GM21526 (cell line): Measurements from ENCODE around the gene PNPLA7.
A peak's percentile ranks its signal among the peaks of the same experiment; 100 is the strongest.
"Not testable (repeated sequence)": the region's sequence is repeated elsewhere in the genome, so short reads cannot be mapped to it uniquely, and the experiment has no call there.

Experiments used
- ATAC-seq: cut with Tn5 transposase; IDR thresholded peaks from one replicate; pipeline ENCODE4 v1.9.1; 2021; ENCODE audit warnings: moderate library complexity; ENCODE audit not compliant: unreplicated experiment, low FRiP score

The PNPLA7 gene

DNA sequence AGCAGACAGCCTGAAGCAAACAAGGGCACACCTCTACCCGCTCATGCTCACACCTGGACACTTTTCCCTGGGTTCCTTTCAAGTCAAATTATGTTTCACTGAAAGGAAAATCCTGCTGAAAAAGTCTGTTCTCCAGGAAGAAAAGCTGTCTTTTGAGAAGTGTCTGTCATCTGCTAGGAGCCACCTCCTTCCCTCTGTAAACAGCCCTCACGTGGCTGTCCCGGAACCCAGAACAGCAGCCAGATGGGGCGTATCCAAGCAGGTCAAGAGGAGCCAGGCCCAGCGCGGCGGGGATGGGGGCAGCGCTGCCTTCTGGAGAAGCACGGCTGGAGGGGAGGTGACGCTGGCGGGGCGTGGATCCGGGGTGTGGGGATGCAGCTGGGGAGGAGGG lies at the start of gene PNPLA7:
Gene PNPLA7 (minus strand): TSS at position 172 of the 391 bp plus-strand sequence. CDS start 205 bp downstream, outside the sequence.
- ATAC-seq: no peak

DNA sequence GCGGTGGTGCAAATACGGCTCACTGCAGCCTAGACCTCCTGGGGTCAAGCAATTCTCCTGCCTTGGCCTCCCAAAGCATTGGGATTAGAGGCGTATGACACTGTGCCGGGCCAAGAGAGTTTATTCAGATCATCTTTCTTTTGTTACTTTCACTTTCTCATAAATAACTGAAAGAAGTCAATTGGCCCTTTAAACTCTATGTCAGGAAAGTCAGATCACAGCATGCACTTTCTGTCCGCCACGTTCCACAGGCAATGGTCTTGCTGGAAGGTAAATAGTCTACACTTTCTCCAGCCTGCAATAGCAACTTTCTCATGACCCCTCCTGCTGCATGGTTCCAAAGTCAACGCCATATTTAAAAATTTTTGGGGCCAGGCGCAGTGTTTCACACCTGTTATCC lies 48.7 kb upstream of the PNPLA7 start:
- no peak for ATAC-seq

DNA sequence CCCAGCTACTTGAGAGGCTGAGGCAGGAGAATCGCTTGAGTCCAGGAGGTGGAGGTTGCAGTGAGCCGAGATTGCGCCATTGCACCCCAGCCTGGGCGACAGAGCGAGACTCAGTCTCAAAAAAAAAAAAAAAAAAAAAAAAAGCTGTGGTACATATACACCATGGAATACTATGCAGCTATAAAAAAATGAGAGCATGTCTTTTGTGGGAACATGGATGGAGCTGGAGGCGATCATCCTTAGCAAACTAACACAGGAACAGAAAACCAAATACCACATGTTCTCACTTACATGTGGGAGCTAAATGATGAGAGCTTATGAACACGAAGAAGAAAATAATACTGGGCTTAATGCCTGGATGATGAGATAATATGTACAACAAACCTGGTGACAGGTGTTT lies 46.4 kb upstream of the PNPLA7 start:
- ATAC-seq: not testable (repeated sequence)

DNA sequence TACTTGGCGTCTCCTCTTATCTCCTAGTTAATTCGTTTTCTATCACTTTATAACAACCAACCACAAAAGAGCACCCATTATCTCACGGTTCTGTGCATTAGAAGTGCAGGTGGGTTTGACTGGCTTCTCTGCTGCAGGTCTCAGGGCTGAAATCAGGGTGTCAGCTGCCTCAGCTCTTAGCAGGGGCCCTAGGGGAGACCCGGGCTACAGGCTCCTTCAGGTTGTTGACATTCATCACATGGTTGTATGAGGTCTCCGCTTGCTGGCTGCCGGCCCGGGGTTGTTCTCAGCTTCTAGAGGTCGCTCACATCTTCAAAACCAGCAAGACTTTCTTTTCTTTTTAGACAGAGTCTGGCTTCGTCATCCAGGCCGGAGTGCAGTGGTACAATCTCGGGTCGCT lies 43.0 kb upstream of the PNPLA7 start:
- ATAC-seq: no peak

DNA sequence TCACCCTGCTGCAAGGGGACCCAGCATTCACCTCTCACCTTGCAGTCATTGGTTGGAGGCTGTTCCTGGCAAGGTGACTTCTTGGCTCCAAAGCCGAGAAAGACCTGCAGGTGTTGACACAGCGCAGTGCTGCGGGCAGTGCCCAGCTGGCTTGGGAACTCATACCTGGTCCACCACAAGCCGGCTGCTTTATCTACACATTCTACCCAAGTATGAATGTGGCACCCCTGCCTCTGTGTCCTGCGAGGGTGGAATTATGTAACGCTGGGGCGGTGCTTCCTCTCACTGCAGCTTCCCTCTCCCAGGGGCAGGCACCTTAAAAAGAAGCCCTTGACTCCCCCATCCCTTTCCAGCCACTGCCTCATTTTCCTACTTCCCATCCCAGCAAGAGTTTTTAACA lies 42.6 kb upstream of the PNPLA7 start:
- ATAC-seq: no peak

DNA sequence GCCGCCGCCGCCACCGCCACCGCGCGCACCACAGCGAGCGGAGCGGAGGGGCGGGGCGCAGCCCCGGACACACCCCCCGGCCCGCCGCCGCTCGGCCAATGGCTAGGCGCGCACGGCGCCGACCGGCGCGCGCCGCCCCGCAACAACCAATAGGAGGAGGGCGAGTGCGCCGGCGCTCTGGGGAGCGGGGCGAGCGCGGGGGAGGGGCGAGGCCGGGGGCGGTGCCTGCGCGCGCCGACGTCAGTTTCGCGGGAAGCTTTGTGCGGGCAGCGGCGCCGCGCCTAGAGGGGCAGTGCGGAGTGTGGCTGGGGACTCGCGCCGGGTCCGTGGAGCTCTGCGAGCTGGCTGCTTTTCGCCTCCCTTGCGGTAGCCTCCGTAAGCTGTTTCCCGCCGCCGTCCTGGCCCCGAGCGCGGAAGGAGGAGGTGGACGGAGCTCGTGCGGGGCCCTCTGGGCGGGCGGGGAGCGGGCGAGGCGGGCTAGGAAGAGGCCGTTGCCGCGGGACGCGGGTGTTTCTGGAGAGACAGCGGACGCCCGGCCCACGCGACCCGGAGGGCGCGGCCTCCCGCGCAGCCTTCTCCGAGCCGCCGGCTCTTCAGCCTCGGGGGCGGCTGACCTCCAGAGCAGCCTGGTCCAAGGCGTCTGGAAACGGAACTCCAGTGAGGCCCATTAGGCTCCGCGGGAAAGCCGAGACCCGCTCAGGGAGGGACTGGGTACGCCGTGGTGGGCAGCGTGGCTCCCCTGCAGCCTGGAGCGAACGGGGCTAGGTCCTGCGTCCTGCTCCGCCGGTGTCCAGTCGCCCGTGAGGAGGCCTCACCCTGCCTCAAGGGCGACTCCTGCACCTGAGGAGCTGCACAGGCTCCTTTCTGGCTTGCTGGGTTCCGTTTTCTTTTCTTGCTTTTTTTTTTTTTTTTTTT lies 40.5 kb upstream of the PNPLA7 start, which contains the start of gene ZMYND19:
Gene ZMYND19 (minus strand): TSS at position 44 of the 915 bp plus-strand sequence. CDS start 249 bp downstream, outside the sequence.
- peak; percentile 66 for ATAC-seq

DNA sequence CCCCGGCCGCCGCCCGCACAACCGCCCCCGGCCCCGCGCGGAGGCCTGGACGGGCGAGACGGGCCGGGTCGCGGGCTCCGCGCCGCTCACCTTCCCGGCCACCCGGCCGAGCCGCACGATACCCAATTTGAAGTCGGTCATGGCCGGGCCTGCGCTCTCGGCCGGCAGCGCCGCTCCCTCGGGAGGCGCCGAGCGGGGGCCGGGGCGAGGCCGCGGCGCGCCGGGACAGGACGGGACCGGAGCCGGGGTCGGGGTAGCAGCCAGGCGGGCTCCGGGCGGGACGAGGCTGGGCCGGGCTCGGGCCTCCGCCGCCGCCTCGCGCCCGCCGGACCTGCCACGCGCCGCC lies 39.9 kb upstream of the PNPLA7 start:
- ATAC-seq: no peak

DNA sequence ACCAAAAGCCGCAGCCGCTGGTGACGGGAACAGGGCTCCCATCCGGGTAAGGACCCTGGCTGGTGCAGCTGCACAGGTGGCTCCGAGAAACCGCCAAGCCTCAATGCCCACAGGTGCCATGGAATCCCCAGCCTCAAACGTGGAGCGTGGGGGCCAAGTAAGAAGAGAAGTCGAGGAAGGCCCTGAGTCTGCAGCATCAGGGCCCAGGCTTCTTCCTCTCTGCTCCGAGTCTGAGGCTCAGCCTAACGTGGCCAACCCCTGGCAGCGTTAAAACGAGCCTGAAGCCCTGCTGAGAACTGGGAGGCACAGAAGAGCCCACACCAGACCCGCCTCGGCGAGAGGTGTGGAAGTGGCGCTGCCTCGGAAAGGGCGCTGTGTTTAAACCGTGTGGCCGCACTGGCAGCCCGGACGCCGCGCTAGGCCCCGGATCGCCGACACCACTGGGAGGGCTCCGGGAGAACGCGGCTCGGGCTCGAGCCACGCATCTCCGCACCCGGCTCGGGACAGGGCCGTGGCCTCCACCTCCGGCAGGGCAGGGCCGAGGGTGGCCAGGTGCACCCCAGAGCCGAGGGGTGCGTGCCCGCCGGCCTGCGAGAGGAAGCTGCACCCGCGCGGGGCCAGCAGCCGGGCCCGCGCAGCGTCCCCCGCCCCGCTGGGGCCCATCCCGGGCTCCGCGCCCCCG lies 39.4 kb upstream of the PNPLA7 start:
- peak; percentile 15 for ATAC-seq

DNA sequence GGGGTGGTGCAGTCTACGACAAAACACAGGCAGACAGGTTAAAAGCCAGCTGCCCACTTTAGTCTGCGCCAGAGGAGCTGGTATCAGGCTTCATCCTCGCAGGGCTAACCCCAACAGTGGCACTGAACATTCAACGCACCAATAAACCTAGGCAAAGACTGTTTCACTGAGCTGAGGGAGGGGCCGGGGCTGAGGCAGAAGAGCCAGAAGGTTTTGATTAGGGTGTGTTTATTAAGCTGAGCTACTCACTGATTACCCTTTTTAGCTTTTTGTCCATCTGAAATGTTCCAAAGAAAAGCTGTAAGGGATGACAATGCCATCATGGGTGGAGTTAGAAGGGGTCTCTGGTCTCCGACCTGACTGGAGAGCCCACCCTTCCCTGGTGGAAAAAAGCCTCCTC lies 38.7 kb upstream of the PNPLA7 start:
- ATAC-seq: no peak

DNA sequence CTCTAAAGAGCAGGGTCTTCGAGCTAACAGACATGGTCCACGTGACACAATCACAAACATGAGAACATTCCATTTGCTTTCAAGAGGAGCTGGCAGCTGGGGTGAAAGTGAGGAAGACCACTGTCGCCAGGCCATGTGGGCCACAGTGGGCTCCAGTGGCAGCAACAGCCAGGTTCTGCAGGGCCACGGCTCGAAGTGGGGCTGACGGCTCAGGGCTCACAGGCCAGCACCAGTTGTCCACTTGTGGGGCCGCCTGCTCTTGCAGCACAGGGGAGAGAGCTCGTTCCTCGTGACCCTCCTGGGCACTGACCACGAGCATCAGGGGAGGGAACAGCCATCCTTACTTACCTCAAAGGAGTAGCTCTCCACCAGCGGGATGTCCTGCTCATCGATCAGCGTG lies 38.1 kb upstream of the PNPLA7 start:
- no peak for ATAC-seq

DNA sequence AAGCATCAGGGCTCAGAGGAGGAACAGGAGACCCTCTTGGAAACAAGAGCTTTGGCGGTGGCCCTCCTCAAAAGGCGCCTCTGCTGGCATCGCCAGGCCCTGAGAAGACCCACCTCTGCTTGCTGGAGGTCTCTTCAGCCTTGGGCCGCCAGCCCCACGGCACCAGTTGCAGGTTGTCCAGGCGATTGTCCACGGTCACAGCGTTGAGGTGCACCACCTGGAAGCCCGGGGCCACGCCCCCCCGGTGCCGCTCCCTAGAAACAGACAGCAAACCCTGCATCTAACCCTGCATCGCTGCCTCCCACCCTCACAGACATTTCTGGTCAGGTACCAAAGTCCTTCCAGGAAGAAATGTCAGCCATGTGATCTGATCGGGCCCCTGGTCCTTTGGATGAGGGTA lies 36.7 kb upstream of the PNPLA7 start:
- ATAC-seq: no peak

DNA sequence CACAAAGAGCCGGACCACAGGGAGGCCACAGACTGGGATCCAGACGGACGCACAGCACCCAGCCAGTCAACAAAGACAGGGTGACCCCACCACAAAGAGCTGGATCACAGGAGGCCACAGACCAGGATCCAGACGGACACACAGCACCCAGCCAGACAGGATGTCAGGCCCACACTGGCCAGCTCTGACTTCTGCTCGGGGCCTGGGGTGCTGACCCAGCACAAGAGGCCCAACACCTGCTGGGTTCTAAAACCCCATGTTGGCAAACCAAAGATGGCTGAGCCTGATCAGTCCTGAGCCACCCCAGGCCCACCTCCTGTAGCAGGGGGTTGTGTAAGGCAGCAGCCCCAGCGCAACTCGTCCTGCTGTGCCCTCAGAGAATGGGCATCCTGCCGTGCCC lies 33.8 kb upstream of the PNPLA7 start:
- ATAC-seq: no peak

DNA sequence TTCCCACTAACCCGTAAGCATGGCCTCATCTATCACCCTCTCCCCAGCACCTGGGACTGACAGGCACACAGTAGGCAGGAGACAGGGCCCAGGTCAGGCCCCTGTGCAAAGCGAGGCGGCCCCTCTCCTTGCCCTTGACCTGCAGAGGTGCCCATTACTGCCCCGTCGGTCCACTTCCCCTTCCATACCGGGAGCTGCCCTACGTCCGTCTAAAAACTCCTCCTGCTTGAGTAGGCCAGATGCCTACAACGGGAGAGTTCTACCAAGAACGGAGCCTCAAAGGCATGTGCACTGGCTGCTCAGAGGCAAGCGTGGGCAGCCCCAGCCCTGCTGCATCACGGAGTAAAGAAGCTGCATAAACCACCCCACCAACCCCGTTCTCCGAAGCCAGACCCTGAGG lies 33.1 kb upstream of the PNPLA7 start:
- no peak for ATAC-seq

DNA sequence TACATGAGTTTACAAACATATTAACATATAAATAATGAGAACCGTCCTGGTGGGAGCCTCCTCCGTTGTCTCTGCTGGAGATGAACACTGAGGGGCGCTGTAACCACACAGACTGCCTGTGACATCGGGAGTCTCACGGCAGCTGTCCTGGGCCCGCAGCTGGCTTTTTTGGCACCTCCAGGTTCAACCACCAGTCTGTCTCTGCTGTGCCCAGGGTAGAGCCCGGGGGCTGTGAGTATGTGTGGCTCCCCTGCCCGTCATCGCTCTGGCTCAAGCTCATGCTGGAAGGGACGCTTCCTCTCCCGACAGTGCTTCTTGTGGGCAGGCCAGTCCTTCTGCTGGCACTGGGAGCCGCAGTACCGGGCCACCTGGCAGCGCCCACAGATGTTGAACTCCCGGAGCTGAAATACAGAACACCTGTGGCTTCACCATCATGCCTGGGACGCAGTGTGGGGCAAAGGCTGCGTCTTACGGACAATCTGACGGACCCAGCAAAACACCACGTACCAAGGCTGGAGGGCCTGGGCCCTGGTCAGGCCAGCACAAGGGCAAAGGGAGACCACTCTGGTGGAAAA lies 32.2 kb upstream of the PNPLA7 start:
- ATAC-seq: no peak

DNA sequence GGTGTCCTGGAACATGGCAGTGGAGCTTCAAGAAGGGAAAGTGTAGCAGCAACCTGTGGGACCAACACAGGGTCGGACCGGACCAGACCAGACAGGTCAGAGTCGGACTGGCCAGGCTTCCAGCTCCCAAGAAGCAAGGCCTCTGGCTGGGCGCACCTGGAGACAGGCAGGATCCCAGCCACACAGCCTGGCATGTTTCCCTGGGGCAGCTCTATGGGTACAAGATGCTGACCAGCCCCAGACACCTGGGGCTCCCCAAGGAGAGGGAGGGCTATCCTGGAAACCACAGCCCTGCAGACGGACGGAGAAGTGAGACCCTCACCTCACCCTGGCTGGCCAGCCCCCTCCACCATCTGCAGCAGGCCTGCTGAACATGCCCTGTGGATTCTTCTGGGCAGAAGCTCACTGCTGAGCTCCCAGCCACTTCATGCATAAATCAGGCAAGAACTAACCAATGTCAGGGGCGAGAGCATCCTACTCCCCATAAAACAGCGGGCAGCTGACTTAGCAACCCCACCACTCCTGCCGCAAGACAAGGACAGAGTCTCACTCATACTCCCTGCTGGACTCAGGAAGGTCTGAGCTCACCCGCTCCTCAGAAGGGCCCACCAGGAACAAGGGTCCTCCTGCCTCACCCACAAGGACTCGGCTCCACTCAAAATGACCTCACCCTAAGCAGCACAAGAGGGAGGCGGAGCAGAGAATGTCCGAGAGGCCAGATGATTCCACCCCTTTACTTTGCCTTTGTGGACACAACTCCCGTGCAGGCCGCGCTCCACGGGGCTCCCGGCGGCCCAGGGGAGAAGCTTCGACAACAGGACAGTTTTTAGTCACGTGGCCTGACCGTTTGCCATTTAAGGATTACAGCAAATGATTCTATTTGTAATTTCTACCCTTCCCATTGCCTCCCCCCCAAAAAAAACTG lies 31.4 kb upstream of the PNPLA7 start:
- no peak for ATAC-seq

DNA sequence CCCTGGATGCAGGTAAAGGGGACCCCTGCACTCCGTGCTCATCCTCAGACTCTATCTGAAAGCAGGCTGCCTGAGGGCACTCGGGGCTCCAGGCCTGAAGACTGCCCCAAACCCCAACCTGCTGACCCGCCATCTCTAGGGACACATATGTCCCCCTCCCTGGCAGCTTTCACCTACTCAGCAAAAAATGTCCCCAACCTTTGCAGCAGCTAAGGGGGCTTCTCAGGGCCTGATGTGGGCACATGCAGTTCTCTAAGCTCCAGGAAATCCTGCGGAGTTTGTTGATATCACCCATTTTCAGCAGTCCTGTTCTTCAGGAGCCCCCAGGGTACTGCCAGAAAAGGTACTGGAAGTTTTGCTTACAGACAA lies 30.7 kb upstream of the PNPLA7 start:
- no peak for ATAC-seq

DNA sequence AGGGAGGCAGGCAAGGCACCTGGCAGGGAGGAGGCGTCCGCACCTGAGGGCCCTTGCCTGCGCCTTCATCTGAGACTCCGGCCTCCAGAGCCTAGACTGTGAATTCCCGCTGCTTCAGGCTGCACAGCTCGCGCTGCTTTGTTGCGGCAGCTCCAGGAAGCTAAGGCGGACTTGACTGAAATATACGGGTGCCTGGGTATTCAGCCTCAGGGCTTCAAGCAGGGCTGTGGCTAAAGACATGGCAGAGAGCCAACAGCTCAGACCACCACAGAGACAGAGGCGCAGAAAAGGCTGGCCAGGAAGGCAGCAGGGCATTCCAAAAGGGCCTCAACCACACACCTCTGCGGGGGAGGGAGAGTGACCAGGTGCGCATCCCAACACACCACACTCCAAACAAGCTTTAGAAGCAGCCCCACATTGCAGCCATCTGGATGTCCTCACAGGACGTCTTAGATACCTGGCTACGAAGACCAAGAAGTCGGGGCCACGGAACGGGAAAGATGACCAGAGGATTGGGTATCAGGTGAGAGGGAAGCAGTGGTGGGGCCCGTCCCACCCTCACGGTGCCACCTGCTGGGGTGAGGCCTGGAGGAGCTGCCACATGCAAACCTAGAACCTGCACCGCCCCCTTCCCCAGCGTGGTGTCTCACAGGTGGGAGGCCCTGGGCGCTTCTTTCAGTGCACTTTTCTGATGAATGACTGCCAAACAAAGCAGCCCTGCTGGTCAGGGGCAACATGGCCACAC lies 30.2 kb upstream of the PNPLA7 start:
- no peak for ATAC-seq

DNA sequence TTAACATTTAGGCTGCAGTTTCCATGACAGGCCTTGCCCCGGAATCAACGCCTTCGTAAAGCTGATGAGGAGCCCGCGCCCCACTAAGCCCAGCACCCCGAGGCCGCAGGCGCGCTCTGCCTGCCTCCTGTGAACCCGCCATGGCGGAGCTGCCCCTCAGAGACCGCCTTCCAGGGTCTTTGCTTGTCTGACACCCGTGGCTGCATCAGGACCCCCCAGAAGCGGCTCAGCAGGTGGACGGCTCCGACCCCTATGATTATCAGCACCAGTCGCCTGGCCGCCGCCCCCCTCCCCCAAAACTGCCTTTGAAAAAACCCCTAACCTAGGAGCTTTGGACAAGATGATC lies 29.0 kb upstream of the PNPLA7 start:
- no peak for ATAC-seq

DNA sequence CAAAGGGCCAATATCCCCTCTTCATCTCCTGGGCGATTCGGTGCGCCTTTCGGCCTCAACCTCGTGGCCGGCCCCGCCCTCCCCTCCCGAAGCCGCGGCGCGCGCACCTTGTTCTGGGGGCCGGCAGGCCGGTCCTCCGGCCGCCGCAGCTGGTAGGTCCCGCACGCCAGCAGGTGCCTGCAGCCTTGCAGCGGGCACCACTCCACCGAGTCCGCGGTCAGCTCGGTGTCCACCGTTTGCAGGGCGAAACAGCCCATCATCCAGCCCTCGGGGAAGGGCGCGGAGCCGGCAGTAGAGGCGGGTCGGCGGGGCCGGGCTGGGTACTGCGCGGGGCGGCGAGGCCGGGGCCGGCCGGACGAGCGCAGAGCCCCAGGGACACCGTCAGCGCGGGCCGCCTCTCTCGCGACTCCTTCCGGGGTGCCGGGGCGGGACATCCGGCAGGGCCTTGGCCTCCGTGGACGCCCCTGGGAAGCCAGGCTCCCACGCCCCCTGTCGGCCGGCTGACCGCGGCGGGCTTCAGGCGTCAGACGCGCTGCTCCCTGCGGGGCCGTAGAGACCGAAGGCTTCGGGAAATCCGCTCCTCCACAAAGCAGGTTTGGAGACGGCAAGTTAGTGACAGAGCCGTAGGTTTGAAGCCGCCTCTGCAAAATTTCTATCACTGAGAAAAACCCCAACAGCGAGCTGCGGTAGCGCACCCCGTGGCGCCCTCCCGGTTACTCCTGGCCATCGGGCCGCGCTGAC lies 28.5 kb upstream of the PNPLA7 start, which contains the start of gene DPH7:
Gene DPH7 (minus strand): TSS at position 408 of the 741 bp plus-strand sequence. CDS start 148 bp downstream, at position 260.
- peak; percentile 61 for ATAC-seq
